GM19467 (cell line): ENCODE data around the gene IFT52.
A peak's percentile ranks its signal among the peaks of the same experiment; 100 is the strongest.

Experiments
- ATAC-seq: cut with Tn5 transposase; IDR thresholded peaks from one replicate; pipeline ENCODE4 v1.9.1; 2021; ENCODE audit warnings: mild to moderate bottlenecking, moderate library complexity; ENCODE audit not compliant: unreplicated experiment

Gene IFT52

DNA sequence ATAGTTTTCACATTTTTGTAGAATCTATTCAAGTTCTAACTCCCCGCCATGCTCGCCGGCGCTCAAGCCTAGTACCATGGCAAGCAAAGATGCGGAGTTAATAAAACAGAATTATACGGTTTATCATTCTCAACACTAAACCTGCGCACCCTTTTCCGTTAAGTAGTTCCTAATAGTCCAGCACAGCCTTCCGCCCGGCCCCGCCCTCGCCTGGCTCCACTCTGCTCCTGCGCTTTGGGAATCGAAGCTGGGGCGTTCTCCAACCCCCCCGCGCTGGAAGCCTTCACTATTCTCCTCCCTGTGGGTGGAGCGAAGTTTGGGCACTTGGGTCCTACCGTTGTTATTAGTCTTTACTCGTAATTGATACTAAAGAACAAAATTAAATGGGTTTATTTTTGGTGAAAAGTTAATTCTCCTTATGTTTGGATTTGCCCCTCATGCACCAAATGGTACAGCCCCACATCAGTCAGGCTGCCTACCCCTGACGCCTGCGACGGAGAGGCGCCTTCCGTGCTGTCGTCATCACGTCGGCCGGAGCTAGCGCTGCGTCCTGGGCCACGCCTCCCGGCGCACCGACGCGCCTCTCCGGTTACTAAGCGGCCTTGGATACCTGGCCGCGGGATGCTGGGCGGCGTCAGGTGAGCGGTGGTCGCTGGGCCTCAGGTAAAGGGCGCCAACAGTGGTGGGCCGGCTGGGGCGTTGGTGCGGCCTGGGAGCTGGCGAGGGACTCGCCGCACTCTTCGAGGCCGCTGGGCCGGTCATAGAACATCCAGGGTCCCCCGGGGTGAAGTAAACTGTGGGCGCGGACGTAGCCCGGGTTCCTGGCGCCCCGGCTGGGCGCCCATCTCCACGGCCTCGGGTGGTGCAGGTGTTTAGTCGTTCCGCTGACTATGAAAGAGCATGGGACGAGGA is at the start of gene IFT52:
Gene IFT52 (plus strand): TSS at position 546 of the 912 bp plus-strand sequence. CDS start 3,762 bp downstream, outside the sequence.
- peak; percentile 98 for ATAC-seq

- ATAC-seq, result no peak
Observed at GRCh38 chr20:43541214-43541613, 49.5 kb upstream of the IFT52 start.

- ATAC-seq, result no peak
Observed at GRCh38 chr20:43542161-43542560, 48.6 kb upstream of the IFT52 start.

- ATAC-seq, result no peak
Observed at GRCh38 chr20:43542674-43543073, 48.1 kb upstream of the IFT52 start.

DNA sequence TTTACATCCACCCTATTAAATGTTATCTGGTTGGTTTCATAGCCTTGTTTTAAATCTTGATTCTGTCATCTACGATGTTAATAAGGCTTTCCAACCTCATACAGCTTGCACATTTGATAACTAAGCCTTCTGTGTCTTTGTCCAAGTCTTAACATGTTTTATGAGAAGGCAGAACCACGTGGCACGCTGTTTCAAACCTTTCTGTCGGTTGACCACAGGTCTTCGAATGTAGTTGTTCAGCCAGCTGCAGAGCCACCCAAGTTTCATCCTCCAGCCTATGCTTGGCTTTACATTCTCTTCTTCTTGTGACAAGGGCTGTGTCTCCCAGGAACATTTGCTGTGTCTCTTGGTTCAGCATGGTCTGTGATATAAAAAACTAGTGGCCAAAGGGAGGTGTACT is 47.6 kb upstream of the IFT52 start:
- no peak for ATAC-seq

DNA sequence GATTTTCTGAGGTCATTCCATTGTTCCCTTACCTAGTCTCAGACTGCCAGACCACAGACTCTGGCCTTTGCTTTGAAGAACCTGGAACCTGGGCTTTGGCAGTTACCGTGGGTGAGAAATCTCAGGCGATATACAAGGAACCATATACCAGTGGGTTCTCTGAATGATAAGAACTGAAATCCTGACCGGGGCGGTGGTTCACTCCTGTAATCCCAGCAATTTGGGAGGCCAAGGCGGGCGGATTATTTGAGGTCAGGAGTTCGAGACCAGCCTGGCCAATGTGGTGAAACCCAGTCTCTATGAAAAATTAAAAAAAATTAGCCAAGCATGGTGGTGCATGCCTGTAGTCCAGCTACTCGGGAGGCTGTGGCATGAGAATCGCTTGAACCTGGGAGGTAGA is 46.2 kb upstream of the IFT52 start:
- no peak for ATAC-seq

GRCh38 chr20:43545837-43546578 is 44.7 kb upstream of the IFT52 start:
- no peak for ATAC-seq

GRCh38 chr20:43548273-43548880 is 42.4 kb upstream of the IFT52 start:
- no peak for ATAC-seq

- ATAC-seq, result no peak
Observed at GRCh38 chr20:43549416-43550065, 41.2 kb upstream of the IFT52 start.

GRCh38 chr20:43550456-43550855 is 40.3 kb upstream of the IFT52 start:
- no peak for ATAC-seq

DNA sequence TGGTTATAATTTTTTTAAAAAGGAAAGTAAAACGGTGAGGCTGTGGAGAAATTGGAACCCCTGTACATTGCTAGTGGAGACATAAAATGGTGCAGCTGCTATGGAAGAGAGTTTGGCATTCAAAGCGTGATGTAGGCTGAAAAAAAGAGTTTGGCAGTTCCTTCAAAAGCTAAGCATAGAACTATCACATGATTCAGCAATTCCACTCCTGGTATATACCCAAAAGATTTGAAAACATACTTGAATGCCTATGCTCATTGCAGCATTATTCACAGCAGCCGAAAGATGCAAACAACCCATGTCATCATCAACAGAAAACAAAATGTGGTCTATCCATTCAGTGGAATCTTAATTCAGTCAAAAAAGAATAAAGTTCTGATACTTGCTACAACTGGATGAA is 36.4 kb upstream of the IFT52 start:
- no peak for ATAC-seq

GRCh38 chr20:43558412-43559146 is 32.2 kb upstream of the IFT52 start, which contains the start of gene SGK2:
TSS of gene SGK2 (plus strand) at chr20:43559027. CDS start at chr20:43566496, 7,469 bp downstream.
- no peak for ATAC-seq

DNA sequence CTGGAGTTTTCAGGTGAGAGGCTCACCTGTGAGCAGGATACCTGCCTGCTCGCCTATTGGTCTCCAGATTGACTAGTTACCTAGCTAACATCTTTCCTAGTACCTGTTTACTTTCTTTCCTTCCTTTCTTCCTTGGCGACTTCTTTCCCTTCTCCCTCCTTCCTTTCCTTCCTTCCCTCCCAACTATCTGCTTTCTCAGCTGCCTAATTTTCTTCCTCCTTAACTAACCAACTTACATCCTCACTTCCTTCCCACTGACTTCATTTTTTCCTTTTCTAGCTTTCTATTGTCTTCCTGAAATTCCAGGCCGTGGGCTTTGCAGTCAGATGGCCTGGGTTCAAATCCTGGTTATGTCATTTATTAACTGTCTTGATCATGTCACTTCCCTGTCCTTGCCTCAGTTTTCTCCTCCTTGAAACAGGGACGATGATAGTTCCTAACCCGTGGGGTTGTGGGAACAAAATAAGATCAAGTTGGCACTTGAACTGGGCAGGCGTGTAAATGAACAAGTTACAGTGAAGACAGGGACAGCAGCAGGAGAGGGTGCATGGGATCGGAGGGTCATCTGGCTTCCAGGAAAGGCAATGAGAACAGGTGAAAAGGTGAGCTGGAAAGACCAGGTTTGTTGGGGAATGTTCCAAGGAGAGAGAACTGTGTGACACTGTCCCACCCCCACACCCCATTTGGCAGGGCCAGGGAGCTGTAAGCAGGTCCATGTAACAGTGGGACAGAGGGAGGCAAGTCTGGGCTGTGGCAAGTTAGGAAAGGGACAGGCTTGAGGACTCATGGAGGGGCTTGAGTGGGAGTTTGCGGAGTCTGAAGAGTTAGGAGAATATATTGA is 31.4 kb upstream of the IFT52 start:
- no peak for ATAC-seq

- no peak for ATAC-seq
Observed at GRCh38 chr20:43560974-43561373, 29.8 kb upstream of the IFT52 start.

DNA sequence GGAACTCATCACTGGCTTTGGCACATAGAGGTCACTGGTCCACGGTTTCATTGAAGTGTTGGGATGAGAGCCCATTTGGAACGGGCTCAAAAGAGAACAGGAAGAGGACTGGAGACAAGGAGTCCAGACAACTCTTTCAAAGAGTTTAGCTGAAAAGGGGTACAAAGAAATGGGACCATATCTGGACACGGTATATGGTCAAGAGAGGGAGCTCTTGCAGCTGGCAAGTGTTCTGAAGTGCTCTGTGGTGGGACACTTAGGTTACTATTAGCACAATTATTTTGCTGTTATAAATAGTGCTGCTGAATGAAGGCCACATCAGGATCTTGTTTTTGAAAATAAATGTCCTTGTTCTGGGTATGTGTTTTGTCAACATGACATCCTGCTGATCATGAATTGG is 27.3 kb upstream of the IFT52 start:
- no peak for ATAC-seq

DNA sequence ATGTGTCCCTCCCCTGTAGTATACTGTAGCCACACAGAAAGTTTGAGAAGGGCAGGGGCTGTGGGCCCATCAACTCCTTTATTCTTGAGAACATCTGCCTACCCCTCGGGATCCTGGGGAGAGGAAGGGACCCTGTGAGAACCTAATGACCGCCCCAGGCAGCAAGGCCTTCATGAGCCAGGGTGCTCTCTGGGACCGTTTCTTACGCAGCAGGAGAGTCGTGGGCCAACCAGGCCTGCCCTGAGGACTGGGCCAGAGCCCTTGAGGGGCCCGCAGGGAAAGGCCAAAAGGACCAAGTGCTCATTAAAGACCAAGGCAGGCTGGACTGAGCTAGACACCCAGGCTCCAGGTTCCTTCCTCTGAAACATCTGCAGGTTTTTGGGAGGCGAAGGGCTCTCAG is 26.7 kb upstream of the IFT52 start:
- no peak for ATAC-seq

DNA sequence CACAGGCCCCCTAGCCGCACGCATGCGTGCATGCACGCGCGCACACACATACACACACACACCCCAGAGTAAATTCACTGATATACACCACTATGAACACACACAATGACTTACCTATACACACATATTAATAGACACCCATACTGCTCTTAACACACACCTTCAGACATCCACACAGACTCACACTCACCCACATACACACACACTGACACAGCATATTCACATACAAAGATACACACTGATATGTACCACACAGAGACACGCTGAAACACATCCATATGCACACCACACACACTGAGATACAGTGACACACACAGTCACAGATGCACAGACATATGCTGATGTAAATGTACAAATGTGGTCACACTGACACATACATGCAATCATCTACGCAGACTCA is 26.3 kb upstream of the IFT52 start:
- ATAC-seq, result no peak

GRCh38 chr20:43564993-43565757 is 25.6 kb upstream of the IFT52 start:
- no peak for ATAC-seq

- no peak for ATAC-seq
Observed at GRCh38 chr20:43565758-43566104, 25.0 kb upstream of the IFT52 start.
